Spleen (tissue), 11 donors: ENCODE results near the gene HSD11B1. TPM values are rescaled to one million over a fixed set of nuclear protein-coding genes. Genes with fewer than 3 reads are reported as not detected.
A peak's percentile ranks its signal among the peaks of the same experiment; 100 is the strongest.
"Not testable (repeated sequence)": the region's sequence is repeated elsewhere in the genome, so short reads cannot be mapped to it uniquely, and the experiment has no call there.

Source experiments
- DNase-seq: peaks from one replicate; pipeline ENCODE4 v3.0.0-alpha.2; 2020
- H3K27ac ChIP-seq, 8 donors: fragments of 200-600 bp; sonication (generic) in 7 of 8; 1 replicate in 4 of 8; 2 replicates in 4 of 8; pipeline versions ENCODE4 v1.5.0 to v1.8.0; 2016 to 2021; ENCODE audit warnings: inconsistent platforms in 4 of 8, mild to moderate bottlenecking in 4 of 8, moderate library complexity in 1 of 8
- H3K27me3 ChIP-seq, 7 donors: fragments of 200-600 bp; sonication (generic) in 6 of 7; replicated peaks in 1 of 7; 1 replicate in 4 of 7; 2 replicates in 3 of 7; pipeline versions ENCODE4 v1.5.0 to v1.8.0; 2016 to 2021; ENCODE audit warnings: inconsistent platforms in 3 of 7, mild to moderate bottlenecking in 1 of 7
- H3K36me3 ChIP-seq, 6 donors: fragments of 200-600 bp; sonication (generic) in 5 of 6; 1 replicate in 4 of 6; 2 replicates in 2 of 6; pipeline versions ENCODE4 v1.5.0 to v1.8.0; 2016 to 2021; ENCODE audit warnings: inconsistent platforms in 2 of 6
- H3K4me1 ChIP-seq, 6 donors: fragments of 200-600 bp; sonication (generic) in 5 of 6; 1 replicate in 3 of 6; 2 replicates in 3 of 6; pipeline versions ENCODE4 v1.5.0 to v1.8.0; 2016 to 2021; ENCODE audit warnings: inconsistent platforms in 3 of 6
- H3K4me3 ChIP-seq, 8 donors: fragments of 200-600 bp; sonication (generic) in 7 of 8; 1 replicate in 4 of 8; 2 replicates in 4 of 8; pipeline versions ENCODE4 v1.5.0 to v1.8.0; 2016 to 2021; ENCODE audit warnings: inconsistent platforms in 4 of 8, mild to moderate bottlenecking in 4 of 8, moderate library complexity in 2 of 8
- H3K9me3 ChIP-seq, 8 donors: fragments of 200-600 bp; sonication (generic) in 7 of 8; 1 replicate in 4 of 8; 2 replicates in 4 of 8; pipeline versions ENCODE4 v1.5.0 to v1.8.0; 2016 to 2021; ENCODE audit warnings: inconsistent platforms in 4 of 8
- POLR2A ChIP-seq, 3 donors: fragments of 450-650 bp; IDR thresholded peaks; one replicate each; pipeline ENCODE4 v1.5.1; 2017; ENCODE audit warnings: antibody characterized with exemption in 3 of 3, mild to moderate bottlenecking in 1 of 3
- POLR2AphosphoS5 ChIP-seq, 3 donors: sonication (generic); formaldehyde crosslinking; IDR thresholded peaks; one replicate each; pipeline ENCODE4 v1.5.1; 2017; ENCODE audit warnings: antibody characterized with exemption in 3 of 3
- WGBS, 5 donors: extraction: QIAGEN DNeasy Blood & Tissue Kit in 3 of 5; methylation state at CpG; one replicate each; pipeline versions ENCODE4 v1.1.5 to v1.1.7; 2013 to 2018; 5-methylcytosine and 5-hydroxymethylcytosine counted together
- intact Hi-C: fragments of 100-400 bp; cut with DNase I; formaldehyde crosslinking; loops from one replicate; pipeline ENCODE4 v1.15.0; 2023; ENCODE audit warnings: low total_unique reads
- polyA plus RNA-seq, 3 donors: library from polyadenylated mRNA; stranded (reverse); fragments of 200-250 nt; gene quantifications; one replicate each; pipeline ENCODE4 v1.2.1, GENCODE V29; 2013
- total RNA-seq, 7 donors: library from RNA; depleted of rRNA in 3 of 7; stranded (reverse); fragments of >200 nt in 3 of 7; fragmentation: NEBNext Ultra II Directional in 4 of 7; extraction: Animal tissue kit (Norgen Biotek cat#: 25700) in 4 of 7; gene quantifications; one replicate each; pipeline versions ENCODE4 v1.1.0 to v1.2.1, GENCODE V29; 2016 to 2021
- TF ChIP-seq, protein P1 (sequence below), 11 experiments: fragments of 200-600 bp in 7 of 11; fragments of 450-650 bp in 4 of 11; sonication (generic) in 4 of 11; IDR thresholded peaks in 8 of 11; conservative IDR thresholded peaks in 3 of 11; 1 replicate in 7 of 11; 2 replicates in 4 of 11; pipeline versions ENCODE4 v1.4.0 to v1.8.0; 2016 to 2021; ENCODE audit warnings: antibody characterized with exemption in 11 of 11, inconsistent platforms in 4 of 11, mild to moderate bottlenecking in 1 of 11
- donor health status: healthy with polysubstance abuse.
- donor health status: DM: no; HTN: no; CAD: no; lungs with moderate emphysema.
- donor health status: DM: no; HTN: no; CAD: no.
- donor health status: Bipolar disorder and iron deficiency.
- donor health status: healthy.
- donor health status: DM: no; HTN: no; CAD: no.
- donor health status: DM: yes; HTN: yes; CAD: no.

Gene HSD11B1
- total and polyA plus RNA-seq, 10 donors: 1.8 to 14.9 (median 3.7) TPM

DNA sequence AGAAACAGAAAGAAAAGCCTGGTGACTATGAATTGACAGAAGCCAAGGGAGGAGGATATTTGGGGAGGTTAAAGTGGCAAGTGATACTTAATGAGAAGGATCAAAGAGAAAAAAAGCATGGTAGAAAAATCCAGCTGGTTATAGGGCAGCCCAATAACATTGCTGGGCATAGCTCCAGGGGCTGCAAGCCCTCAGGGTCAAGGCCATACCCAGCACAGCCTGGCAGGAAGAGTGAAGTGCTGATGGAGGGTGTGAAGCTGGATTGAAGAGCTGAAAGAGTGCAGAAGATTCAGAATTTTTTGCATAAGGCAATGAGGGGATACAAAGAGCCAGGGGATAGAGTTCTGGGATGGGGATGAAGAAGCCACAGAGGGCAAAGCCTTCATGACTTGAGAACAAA, 8.0 kb upstream of the HSD11B1 start:
- peaks cover 0 to 20% (median 9%) of the 10 kb centered on the region in 6 donors for H3K4me1 ChIP-seq
- no peak for DNase-seq
- peaks cover 0 to 3% (median 0%) of the 10 kb centered on the region in 7 donors for H3K27me3 ChIP-seq
- H3K27ac ChIP-seq: peak overlapping the region in 3 of 8 donors; percentile 11 to 40 (median 12)
- intact Hi-C loops: no loop called here
- TF ChIP-seq, protein P1, sequence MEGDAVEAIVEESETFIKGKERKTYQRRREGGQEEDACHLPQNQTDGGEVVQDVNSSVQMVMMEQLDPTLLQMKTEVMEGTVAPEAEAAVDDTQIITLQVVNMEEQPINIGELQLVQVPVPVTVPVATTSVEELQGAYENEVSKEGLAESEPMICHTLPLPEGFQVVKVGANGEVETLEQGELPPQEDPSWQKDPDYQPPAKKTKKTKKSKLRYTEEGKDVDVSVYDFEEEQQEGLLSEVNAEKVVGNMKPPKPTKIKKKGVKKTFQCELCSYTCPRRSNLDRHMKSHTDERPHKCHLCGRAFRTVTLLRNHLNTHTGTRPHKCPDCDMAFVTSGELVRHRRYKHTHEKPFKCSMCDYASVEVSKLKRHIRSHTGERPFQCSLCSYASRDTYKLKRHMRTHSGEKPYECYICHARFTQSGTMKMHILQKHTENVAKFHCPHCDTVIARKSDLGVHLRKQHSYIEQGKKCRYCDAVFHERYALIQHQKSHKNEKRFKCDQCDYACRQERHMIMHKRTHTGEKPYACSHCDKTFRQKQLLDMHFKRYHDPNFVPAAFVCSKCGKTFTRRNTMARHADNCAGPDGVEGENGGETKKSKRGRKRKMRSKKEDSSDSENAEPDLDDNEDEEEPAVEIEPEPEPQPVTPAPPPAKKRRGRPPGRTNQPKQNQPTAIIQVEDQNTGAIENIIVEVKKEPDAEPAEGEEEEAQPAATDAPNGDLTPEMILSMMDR (IDR thresholded peaks at IDR 0.05 in 8 of 11, conservative IDR thresholded peaks at IDR 0.05 in 3 of 11): no peak
- TF ChIP-seq POLR2AphosphoS5 (IDR thresholded peaks at IDR 0.05): no peak
- no peak for TF ChIP-seq POLR2A (IDR thresholded peaks at IDR 0.05)
- H3K36me3 ChIP-seq: no peaks in the 10 kb centered on the region
- no peaks in the 10 kb centered on the region for H3K9me3 ChIP-seq
- no peak overlapping the region for H3K4me3 ChIP-seq

DNA sequence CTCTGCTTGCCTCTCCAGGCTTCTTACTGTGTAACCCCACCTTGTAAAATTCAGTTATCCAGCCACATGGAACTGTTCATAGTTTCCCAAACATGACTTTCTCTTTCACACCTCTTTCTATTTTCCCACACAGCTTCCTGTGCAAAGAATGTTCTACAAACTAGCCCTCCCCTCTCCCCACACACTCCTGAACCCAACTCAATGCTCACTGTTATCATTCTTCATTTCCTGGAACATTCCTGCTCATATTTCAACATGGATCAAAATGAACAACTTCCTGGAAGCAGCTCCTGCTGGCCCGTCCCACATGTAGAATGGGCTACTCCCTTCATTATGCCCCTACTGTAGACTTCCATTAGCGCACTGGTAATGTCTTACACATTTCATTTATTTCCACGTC, 7.5 kb upstream of the HSD11B1 start:
- peak overlapping the region in 3 of 8 donors; percentile 11 to 40 (median 12) for H3K27ac ChIP-seq
- DNase-seq: no peak
- intact Hi-C loops: no loop called here
- H3K4me1 ChIP-seq: peaks cover 0 to 16% (median 9%) of the 10 kb centered on the region in 6 donors
- H3K36me3 ChIP-seq: no peaks in the 10 kb centered on the region
- WGBS, 5 donors: 78 to 85% (median 82%) methylated on average over 3 of the region's 3 CpGs
- H3K9me3 ChIP-seq: no peaks in the 10 kb centered on the region
- no peak overlapping the region for H3K4me3 ChIP-seq
- H3K27me3 ChIP-seq: peaks cover 0 to 3% (median 0%) of the 10 kb centered on the region in 7 donors
- TF ChIP-seq POLR2A (IDR thresholded peaks at IDR 0.05) (no peak), POLR2AphosphoS5 (IDR thresholded peaks at IDR 0.05) (no peak)
- TF ChIP-seq, protein P1 (IDR thresholded peaks at IDR 0.05 in 8 of 11, conservative IDR thresholded peaks at IDR 0.05 in 3 of 11): no peak

DNA sequence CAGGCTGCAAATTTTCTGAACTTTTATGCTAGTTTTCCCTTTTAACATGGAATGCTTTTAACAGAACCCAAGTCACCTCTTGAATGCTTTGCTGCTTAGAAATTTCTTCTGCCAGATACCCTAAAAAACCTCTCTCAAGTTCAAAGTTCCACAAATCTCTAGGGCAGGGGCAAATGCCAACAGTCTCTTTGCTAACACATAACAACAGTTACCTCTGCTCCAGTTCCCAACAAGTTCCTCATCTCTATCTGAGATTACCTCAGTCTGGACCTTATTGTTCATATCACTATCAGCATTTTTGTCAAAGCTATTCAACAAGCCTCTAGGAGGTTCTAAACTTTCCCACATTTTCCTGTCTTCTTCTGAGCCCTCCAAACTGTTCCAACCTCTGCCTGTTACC, 4.0 kb upstream of the HSD11B1 start:
- H3K27me3 ChIP-seq, H3K9me3 ChIP-seq, H3K36me3 ChIP-seq, intact Hi-C loops, DNase-seq, H3K27ac ChIP-seq, H3K4me3 ChIP-seq, H3K4me1 ChIP-seq: not testable (repeated sequence)

DNA sequence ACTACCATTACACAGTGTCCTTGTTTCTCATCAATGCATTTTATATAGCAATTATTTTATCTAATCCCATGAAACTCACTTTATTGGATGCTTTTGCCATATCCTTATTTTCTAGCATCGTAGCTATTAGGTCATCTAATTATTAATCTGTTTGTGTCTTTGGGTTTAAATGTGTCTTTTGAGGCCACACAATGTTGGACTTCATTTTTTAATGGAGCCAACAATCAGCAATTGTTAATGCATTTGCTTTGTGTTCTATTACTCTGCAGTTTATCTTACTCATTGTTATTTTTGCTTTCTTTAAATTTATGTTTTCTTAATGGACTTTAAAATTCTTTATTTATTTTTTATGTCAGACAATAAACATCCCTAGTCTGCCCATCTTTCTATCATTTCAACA, 1.8 kb upstream of the HSD11B1 start:
- Histone ChIP-seq H3K27me3 (no peaks in the 10 kb centered on the region), H3K4me3 (no peak overlapping the region), H3K9me3 (no peaks in the 10 kb centered on the region), H3K27ac (no peak overlapping the region), H3K36me3 (no peaks in the 10 kb centered on the region), H3K4me1 (peaks cover 0 to 9% (median 4%) of the 10 kb centered on the region in 6 donors)
- DNase-seq: no peak
- TF ChIP-seq POLR2A (IDR thresholded peaks at IDR 0.05): no peak
- no peak for TF ChIP-seq POLR2AphosphoS5 (IDR thresholded peaks at IDR 0.05)
- TF ChIP-seq, protein P1 (IDR thresholded peaks at IDR 0.05 in 8 of 11, conservative IDR thresholded peaks at IDR 0.05 in 3 of 11): no peak
- intact Hi-C loops: no loop called here
- 81 to 88% (median 87%) methylated on average over 1 of the region's 1 CpG for WGBS, 5 donors
